ENCODE results near the gene GAST. TPM values are rescaled to one million over a fixed set of nuclear protein-coding genes. Genes with fewer than 3 reads are reported as not detected.

Gene GAST
- total and polyA plus RNA-seq, 2 of the 4 experiments (the other 2 are of a cell fraction) = not detected

DNA sequence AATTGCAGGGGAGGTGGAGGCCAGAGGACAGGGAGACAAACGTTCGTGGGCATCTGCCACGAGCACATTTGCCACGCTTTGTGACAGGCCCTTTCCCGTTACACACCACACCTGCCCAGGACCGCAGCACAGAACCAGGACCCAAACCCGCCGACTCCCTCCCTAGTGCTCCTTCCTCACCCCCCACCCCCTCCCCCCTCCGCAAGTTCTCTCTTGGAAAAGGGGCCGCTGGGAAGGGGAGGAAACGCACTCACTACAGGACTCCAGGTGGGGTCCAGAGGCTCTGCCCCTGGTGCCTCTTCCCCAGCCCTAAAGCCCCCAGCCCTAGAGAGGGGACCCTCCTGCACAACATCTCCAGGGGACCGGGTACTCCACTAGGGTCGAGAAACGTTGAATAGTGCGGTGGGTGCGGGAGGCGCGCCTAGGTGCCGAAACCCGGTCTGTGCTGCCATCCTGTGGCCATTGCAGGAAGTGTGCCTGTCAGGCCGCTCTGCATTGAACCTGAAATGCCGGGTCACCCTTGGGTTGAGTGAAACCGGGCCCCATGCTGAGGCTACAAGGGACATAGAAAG is 45.3 kb upstream of the GAST start:
- POLR2A ChIA-PET (ENCODE audit: unreplicated experiment) = no interaction called here
- H3K27ac ChIP-seq (ENCODE audit: insufficient read depth, low read length) = peak overlapping the region; percentile 60
- peak overlapping the region; percentile 85 for H4K5ac ChIP-seq (ENCODE audit: low read depth, low read length)
- H3K4me3 ChIP-seq (ENCODE audit: insufficient read depth, low read depth, low read length) = peak overlapping the region; percentile 40
- in situ Hi-C loops (cut with MboI; ENCODE audit: low sequenced_read_pairs) (loop anchor here (10.0 to 25.0 kb wide), 2 partner anchors 1042 to 1304 kb away; partner anchors contain the start of gene GJD3), intact Hi-C loops (cut with micrococcal nuclease) (loop anchor here (1.0 to 2.0 kb wide), 3 partner anchors 757 to 1308 kb away; no protein-coding TSS in a partner anchor), dilution Hi-C loops (cut with HindIII; ENCODE audit: low sequenced_read_pairs, unreplicated experiment) (no loop called here)
- peak overlapping the region; percentile 91 for H3K4me2 ChIP-seq (ENCODE audit: low read depth, low read length)
- peak overlapping the region; percentile 43 for H3K18ac ChIP-seq (ENCODE audit: low read depth, low read length)
- H3K23ac ChIP-seq (ENCODE audit: low read depth, low read length) = no peak overlapping the region
- H4K20me1 ChIP-seq (ENCODE audit: insufficient read depth, low read length) = no peaks in the 10 kb centered on the region
- H3K56ac ChIP-seq (ENCODE audit: extremely low read depth, insufficient read depth, low read length) = peak overlapping the region; percentile 54
- H4K8ac ChIP-seq (ENCODE audit: low read depth in 2 of 2, low read length in 2 of 2) = peak overlapping the region; percentile 90 to 93; a peak in 3 of 4 replicates
- H3K27me3 ChIP-seq (ENCODE audit: control insufficient read depth, insufficient read depth, low read length) = no peaks in the 10 kb centered on the region
- CTCF ChIA-PET = interaction anchor here (0.7 to 1.8 kb wide), 5 partner anchors 8 to 810 kb away, joined by 3 to 12 read pairs (median 5); no protein-coding TSS in a partner anchor
- H2BK120ac ChIP-seq (ENCODE audit: low read depth, low read length) = peak overlapping the region; percentile 83
- H2BK15ac ChIP-seq (ENCODE audit: low read depth, low read length) = peak overlapping the region; percentile 22; the same call in 2 of the 3 replicates
- peak overlapping the region; percentile 55 for H2BK5ac ChIP-seq (ENCODE audit: low read depth, low read length, poor library complexity, severe bottlenecking)
- H2AFZ ChIP-seq (replicated peaks; ENCODE audit: low read length, poor library complexity) = peak overlapping the region; percentile 100
- H3K9me1 ChIP-seq (ENCODE audit: insufficient read depth, low read length) = 0 out of 2 replicates have a peak, but pooled peaks cover 7% of the 10 kb centered on the region
- TF ChIP-seq, protein P1, sequence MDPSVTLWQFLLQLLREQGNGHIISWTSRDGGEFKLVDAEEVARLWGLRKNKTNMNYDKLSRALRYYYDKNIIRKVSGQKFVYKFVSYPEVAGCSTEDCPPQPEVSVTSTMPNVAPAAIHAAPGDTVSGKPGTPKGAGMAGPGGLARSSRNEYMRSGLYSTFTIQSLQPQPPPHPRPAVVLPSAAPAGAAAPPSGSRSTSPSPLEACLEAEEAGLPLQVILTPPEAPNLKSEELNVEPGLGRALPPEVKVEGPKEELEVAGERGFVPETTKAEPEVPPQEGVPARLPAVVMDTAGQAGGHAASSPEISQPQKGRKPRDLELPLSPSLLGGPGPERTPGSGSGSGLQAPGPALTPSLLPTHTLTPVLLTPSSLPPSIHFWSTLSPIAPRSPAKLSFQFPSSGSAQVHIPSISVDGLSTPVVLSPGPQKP (IDR thresholded peaks at IDR 0.05; ENCODE audit: borderline replicate concordance, low read depth, low read length) = no peak
- TF ChIP-seq MAZ (IDR thresholded peaks at IDR 0.05; ENCODE audit: borderline replicate concordance, low read depth, low read length) = peak; percentile 62; the same call in 1 of the 2 replicates
- TF ChIP-seq RAD21 (IDR thresholded peaks at IDR 0.05; ENCODE audit: low read length) = peak; percentile 89
- no peak for TF ChIP-seq BHLHE40 (IDR thresholded peaks at IDR 0.05; ENCODE audit: low read depth, low read length)
- 0 out of 2 replicates have a peak, but pooled peaks have one; percentile 23 for TF ChIP-seq POLR2A (IDR thresholded peaks at IDR 0.05; ENCODE audit: low read depth, low read length)
- TF ChIP-seq, protein P2, sequence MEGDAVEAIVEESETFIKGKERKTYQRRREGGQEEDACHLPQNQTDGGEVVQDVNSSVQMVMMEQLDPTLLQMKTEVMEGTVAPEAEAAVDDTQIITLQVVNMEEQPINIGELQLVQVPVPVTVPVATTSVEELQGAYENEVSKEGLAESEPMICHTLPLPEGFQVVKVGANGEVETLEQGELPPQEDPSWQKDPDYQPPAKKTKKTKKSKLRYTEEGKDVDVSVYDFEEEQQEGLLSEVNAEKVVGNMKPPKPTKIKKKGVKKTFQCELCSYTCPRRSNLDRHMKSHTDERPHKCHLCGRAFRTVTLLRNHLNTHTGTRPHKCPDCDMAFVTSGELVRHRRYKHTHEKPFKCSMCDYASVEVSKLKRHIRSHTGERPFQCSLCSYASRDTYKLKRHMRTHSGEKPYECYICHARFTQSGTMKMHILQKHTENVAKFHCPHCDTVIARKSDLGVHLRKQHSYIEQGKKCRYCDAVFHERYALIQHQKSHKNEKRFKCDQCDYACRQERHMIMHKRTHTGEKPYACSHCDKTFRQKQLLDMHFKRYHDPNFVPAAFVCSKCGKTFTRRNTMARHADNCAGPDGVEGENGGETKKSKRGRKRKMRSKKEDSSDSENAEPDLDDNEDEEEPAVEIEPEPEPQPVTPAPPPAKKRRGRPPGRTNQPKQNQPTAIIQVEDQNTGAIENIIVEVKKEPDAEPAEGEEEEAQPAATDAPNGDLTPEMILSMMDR (conservative IDR thresholded peaks at IDR 0.05; ENCODE audit: low read depth, low read length) = peak; percentile 91
- peak; percentile 57 for TF ChIP-seq SMC3 (IDR thresholded peaks at IDR 0.05; ENCODE audit: low read depth, low read length)
- no peaks in the 10 kb centered on the region for H3K36me3 ChIP-seq (ENCODE audit: control insufficient read depth, insufficient read depth, low read length)
- peak overlapping the region; percentile 90 for H3K4ac ChIP-seq (ENCODE audit: low read depth, low read length)
- DNase-seq (peak; percentile 61), ATAC-seq (ENCODE audit: low read depth) (peak; percentile 79)
- H3K79me1 ChIP-seq (ENCODE audit: low read depth in 1 of 2, low read length in 2 of 2) = peaks cover 0 to 4% of the 10 kb centered on the region in 2 experiments; a peak in 1 of 4 replicates
- no TSS peak for BruUV-seq (replicated peaks)
- peaks cover 11% of the 10 kb centered on the region for H3K4me1 ChIP-seq (ENCODE audit: control insufficient read depth, insufficient read depth, low read length)
- H4K91ac ChIP-seq (ENCODE audit: insufficient read depth, low read depth, low read length) = peak overlapping the region; percentile 55
- peak overlapping the region; percentile 87 for H2AK9ac ChIP-seq (replicated peaks; ENCODE audit: low read depth, low read length, poor library complexity)
- peak overlapping the region; percentile 69 for H3K14ac ChIP-seq (replicated peaks; ENCODE audit: low read depth, low read length)
- 0% methylated on average over 11 of the region's 23 CpGs; no CpG with 5 or more reads in 1 of the 2 experiments for WGBS, 2 experiments (ENCODE audit: extremely low coverage in 2 of 2, insufficient read length in 1 of 2)
- H3K9ac ChIP-seq (ENCODE audit: low read depth, low read length) = peak overlapping the region; percentile 56
- H2BK20ac ChIP-seq (ENCODE audit: low read depth, low read length) = 0 out of 2 replicates have a peak overlapping the region, but pooled peaks have one; percentile 6
- H2AK5ac ChIP-seq (ENCODE audit: low read depth, low read length) = peak overlapping the region; percentile 71; the same call in 1 of the 2 replicates
- no peaks in the 10 kb centered on the region for H3K9me3 ChIP-seq (ENCODE audit: control insufficient read depth, insufficient read depth, low read length)
